Panc1 (cell line): Measurements from ENCODE around the gene GRIN2B. TPM values are rescaled to one million over a fixed set of nuclear protein-coding genes. Genes with fewer than 3 reads are reported as not detected.

Experiments
- ATAC-seq: fragments of 200-7000 bp; cut with Tn5 transposase; 2 replicates; pipeline ENCODE4 v1.9.1; 2020; ENCODE audit warnings: mild to moderate bottlenecking, moderate library complexity
- BruUV-seq: library from RNA; stranded (reverse); fragments of 400-500 nt; replicated peaks from 2 replicates; lab custom pipeline; 2021; lab: Mats Ljungman, UMichigan
- CTCF ChIA-PET: fragments of 300-600 bp; sonication (Branson Sonifier 250); formaldehyde crosslinking; loops from one replicate; lab custom pipeline; 2022; ENCODE audit warnings: antibody characterized with exemption; lab: Charles Lee
- POLR2A ChIA-PET: fragments of 300-600 bp; sonication (Branson Sonifier 250); formaldehyde crosslinking; loops from one replicate; lab custom pipeline; 2022; ENCODE audit warnings: antibody characterized with exemption; lab: Charles Lee
- DNase-seq: peaks from one replicate; pipeline ENCODE4 v3.0.0-alpha.2; 2010; ENCODE audit warnings: low read depth, low spot score
- H3K27ac ChIP-seq: 2 replicates; pipeline ENCODE4 v1.5.1; 2011; ENCODE audit warnings: mild to moderate bottlenecking, low read length, inconsistent platforms
- H3K27me3 ChIP-seq: fragments of 200-500 bp; sonication (Bioruptor generic); 2 replicates; pipeline ENCODE4 v1.6.0; 2014; ENCODE audit warnings: low read length, inconsistent platforms; ENCODE audit not compliant: control insufficient read depth, insufficient read depth
- H3K36me3 ChIP-seq: fragments of 200-500 bp; sonication (Bioruptor generic); 2 replicates; pipeline ENCODE4 v1.5.1; 2014; ENCODE audit warnings: inconsistent platforms, mild to moderate bottlenecking, low read length, moderate library complexity; ENCODE audit not compliant: control insufficient read depth, insufficient read depth
- H3K4me1 ChIP-seq: 2 replicates; pipeline ENCODE4 v1.5.1; 2011; ENCODE audit warnings: inconsistent platforms, mild to moderate bottlenecking, low read length, moderate library complexity; ENCODE audit not compliant: control insufficient read depth, insufficient read depth
- H3K4me3 ChIP-seq, 2 experiments: 2 replicates each; pipeline ENCODE4 v1.5.1; 2011 to 2012; ENCODE audit warnings: low read depth in 2 of 2, low read length in 2 of 2, mild to moderate bottlenecking in 2 of 2, inconsistent platforms in 1 of 2, moderate library complexity in 1 of 2
- H3K9me3 ChIP-seq: fragments of 200-500 bp; sonication (Bioruptor generic); 2 replicates; pipeline ENCODE4 v1.5.1; 2014; ENCODE audit warnings: low read depth, mild to moderate bottlenecking, inconsistent platforms, low read length, moderate library complexity; ENCODE audit not compliant: control insufficient read depth, insufficient read depth
- POLR2AphosphoS5 ChIP-seq: IDR thresholded peaks from 2 replicates; pipeline ENCODE4 v1.6.1; 2012; ENCODE audit warnings: mild to moderate bottlenecking, low read depth, low read length, moderate library complexity
- REST ChIP-seq, 2 experiments: IDR thresholded peaks; 2 replicates each; pipeline ENCODE4 v1.6.1; 2011 to 2012; ENCODE audit warnings: low read depth in 2 of 2, control low read depth in 1 of 2, low read length in 1 of 2, mild to moderate bottlenecking in 1 of 2, moderate library complexity in 1 of 2; ENCODE audit not compliant: insufficient read depth in 1 of 2
- SIN3A ChIP-seq: IDR thresholded peaks from 2 replicates; pipeline ENCODE4 v1.6.1; 2012; ENCODE audit warnings: low read depth, mild to moderate bottlenecking, low read length, moderate library complexity, borderline replicate concordance; ENCODE audit not compliant: insufficient read depth
- TCF7L2 ChIP-seq: IDR thresholded peaks from 2 replicates; pipeline ENCODE4 v1.6.1; 2011; ENCODE audit warnings: mild to moderate bottlenecking, low read depth, low read length, inconsistent platforms
- in situ Hi-C: cut with HindIII; loops from 2 replicates; pipeline ENCODE4 v1.10.0; 2016; ENCODE audit warnings: low sequenced_read_pairs, low pct_unique_long_range_greater_than_20kb
- intact Hi-C: fragments of 100-400 bp; cut with micrococcal nuclease; formaldehyde crosslinking; loops from one replicate; pipeline ENCODE4 v1.10.0; 2022; ENCODE audit not compliant: unreplicated experiment
- total RNA-seq: library from RNA; stranded (reverse); gene quantifications from one replicate; pipeline ENCODE4 v1.2.1, GENCODE V29; 2021; ENCODE audit not compliant: unreplicated experiment
- TF ChIP-seq, protein P1 (sequence below): fragments of 450-650 bp; IDR thresholded peaks from 2 replicates; pipeline ENCODE4 v1.5.1; 2017; ENCODE audit warnings: mild to moderate bottlenecking

Gene GRIN2B
- total RNA-seq, 1 experiment from 2014 or later, result not detected

GRCh38 chr12:14026537-14026936 lies 45.1 kb upstream of the GRIN2B start:
- CTCF ChIA-PET, result no interaction called here
- no peaks in the 10 kb centered on the region for H3K27me3 ChIP-seq
- no peaks in the 10 kb centered on the region for H3K4me1 ChIP-seq
- TF ChIP-seq, protein P1, sequence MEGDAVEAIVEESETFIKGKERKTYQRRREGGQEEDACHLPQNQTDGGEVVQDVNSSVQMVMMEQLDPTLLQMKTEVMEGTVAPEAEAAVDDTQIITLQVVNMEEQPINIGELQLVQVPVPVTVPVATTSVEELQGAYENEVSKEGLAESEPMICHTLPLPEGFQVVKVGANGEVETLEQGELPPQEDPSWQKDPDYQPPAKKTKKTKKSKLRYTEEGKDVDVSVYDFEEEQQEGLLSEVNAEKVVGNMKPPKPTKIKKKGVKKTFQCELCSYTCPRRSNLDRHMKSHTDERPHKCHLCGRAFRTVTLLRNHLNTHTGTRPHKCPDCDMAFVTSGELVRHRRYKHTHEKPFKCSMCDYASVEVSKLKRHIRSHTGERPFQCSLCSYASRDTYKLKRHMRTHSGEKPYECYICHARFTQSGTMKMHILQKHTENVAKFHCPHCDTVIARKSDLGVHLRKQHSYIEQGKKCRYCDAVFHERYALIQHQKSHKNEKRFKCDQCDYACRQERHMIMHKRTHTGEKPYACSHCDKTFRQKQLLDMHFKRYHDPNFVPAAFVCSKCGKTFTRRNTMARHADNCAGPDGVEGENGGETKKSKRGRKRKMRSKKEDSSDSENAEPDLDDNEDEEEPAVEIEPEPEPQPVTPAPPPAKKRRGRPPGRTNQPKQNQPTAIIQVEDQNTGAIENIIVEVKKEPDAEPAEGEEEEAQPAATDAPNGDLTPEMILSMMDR, result no peak
- POLR2A ChIA-PET, result no interaction called here
- in situ Hi-C loops, result no loop called here
- no TSS peak for BruUV-seq
- no peaks in the 10 kb centered on the region for H3K9me3 ChIP-seq
- H3K4me3 ChIP-seq, result no peak overlapping the region
- ATAC-seq (no peak), DNase-seq (no peak)
- H3K27ac ChIP-seq, result no peak overlapping the region
- H3K36me3 ChIP-seq, result no peaks in the 10 kb centered on the region
- intact Hi-C loops, result no loop called here

DNA sequence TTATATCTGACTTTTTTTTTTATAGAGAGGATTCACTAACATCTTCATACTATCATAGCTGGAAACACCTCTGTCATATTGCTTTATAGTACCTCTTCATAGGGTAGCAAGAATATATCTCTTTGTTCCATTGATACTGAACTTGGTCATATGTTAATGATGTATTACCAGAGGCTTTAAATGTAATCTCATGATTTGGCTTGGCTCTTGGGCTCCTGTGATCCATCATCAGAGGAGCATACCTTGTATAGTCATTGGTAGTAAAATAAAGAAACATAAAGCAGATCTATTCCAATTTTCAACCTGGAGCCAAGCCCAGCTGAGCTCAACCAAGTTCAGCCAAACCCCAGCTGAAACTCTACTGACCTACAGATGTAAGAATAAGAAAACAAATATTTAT lies 43.2 kb upstream of the GRIN2B start:
- DNase-seq (no peak), ATAC-seq (no peak)
- ChIA-PET CTCF (no interaction called here), POLR2A (no interaction called here)
- TF ChIP-seq SIN3A (no peak), POLR2AphosphoS5 (no peak), TCF7L2 (no peak), REST (IDR thresholded peaks at IDR 0.05; ENCODE audit: insufficient read depth in 1 of 2, low read depth in 2 of 2, low read length in 1 of 2) (no peak)
- TF ChIP-seq, protein P1, result no peak
- no peak overlapping the region for H3K4me3 ChIP-seq
- no peak overlapping the region for H3K27ac ChIP-seq
- intact Hi-C loops (no loop called here), in situ Hi-C loops (no loop called here)
- H3K9me3 ChIP-seq, result no peaks in the 10 kb centered on the region
- BruUV-seq, result no TSS peak
- no peaks in the 10 kb centered on the region for H3K27me3 ChIP-seq
- no peaks in the 10 kb centered on the region for H3K36me3 ChIP-seq
- no peaks in the 10 kb centered on the region for H3K4me1 ChIP-seq

- no TSS peak for BruUV-seq
- DNase-seq (no peak), ATAC-seq (no peak)
- POLR2A ChIA-PET, result no interaction called here
- Histone ChIP-seq H3K27me3 (no peaks in the 10 kb centered on the region), H3K9me3 (no peaks in the 10 kb centered on the region), H3K4me3 (no peak overlapping the region), H3K4me1 (no peaks in the 10 kb centered on the region), H3K36me3 (no peaks in the 10 kb centered on the region), H3K27ac (no peak overlapping the region)
- TF ChIP-seq SIN3A, result no peak
- TF ChIP-seq, protein P1, result no peak
- no peak for TF ChIP-seq REST (IDR thresholded peaks at IDR 0.05; ENCODE audit: insufficient read depth in 1 of 2, low read depth in 2 of 2, low read length in 1 of 2)
- TF ChIP-seq TCF7L2, result no peak
- TF ChIP-seq POLR2AphosphoS5, result no peak
- CTCF ChIA-PET, result no interaction called here
- intact Hi-C loops (no loop called here), in situ Hi-C loops (no loop called here)
These were observed 36.7 kb upstream of the GRIN2B start for GRCh38 chr12:14018080-14018479.
